RWPE2 (cell line): Measurements from ENCODE around the gene POLR1E.

ENCODE experiments used
- ATAC-seq: fragments of 200-7000 bp; cut with Tn5 transposase; 3 replicates; pipeline ENCODE4 v1.9.1; 2021; ENCODE audit warnings: low read depth
- DNase-seq: peaks from one replicate; pipeline ENCODE4 v3.0.0-alpha.2; 2020; ENCODE audit warnings: low spot score
- H3K27ac ChIP-seq: fragments of 450-650 bp; 2 replicates; pipeline ENCODE4 v1.5.1; 2017; ENCODE audit warnings: mild to moderate bottlenecking; ENCODE audit not compliant: poor library complexity, severe bottlenecking
- H3K27me3 ChIP-seq: fragments of 250-450 bp; sonication (Bioruptor Pico); 2 replicates; pipeline ENCODE4 v1.5.1; 2021; ENCODE audit warnings: mild to moderate bottlenecking, moderate library complexity; ENCODE audit not compliant: insufficient read depth, poor library complexity, severe bottlenecking
- H3K36me3 ChIP-seq: fragments of 250-450 bp; sonication (Bioruptor Pico); 2 replicates; pipeline ENCODE4 v1.5.1; 2020; ENCODE audit warnings: low read depth, mild to moderate bottlenecking, moderate library complexity
- H3K4me1 ChIP-seq: fragments of 250-450 bp; sonication (Bioruptor Pico); 2 replicates; pipeline ENCODE4 v1.5.1; 2021; ENCODE audit warnings: mild to moderate bottlenecking, moderate library complexity; ENCODE audit not compliant: insufficient read depth, poor library complexity, severe bottlenecking
- H3K4me3 ChIP-seq: fragments of 250-450 bp; sonication (Bioruptor Pico); 2 replicates; pipeline ENCODE4 v1.5.1; 2021; ENCODE audit warnings: mild to moderate bottlenecking, moderate library complexity; ENCODE audit not compliant: severe bottlenecking
- H3K9me3 ChIP-seq: fragments of 250-450 bp; sonication (Bioruptor Pico); 2 replicates; pipeline ENCODE4 v1.5.1; 2021; ENCODE audit warnings: mild to moderate bottlenecking, moderate library complexity; ENCODE audit not compliant: severe bottlenecking
- TF ChIP-seq, protein P1 (sequence below): fragments of 450-650 bp; IDR thresholded peaks from one replicate; pipeline ENCODE4 v1.5.1; 2017; ENCODE audit warnings: mild to moderate bottlenecking, moderate library complexity; ENCODE audit not compliant: poor library complexity, severe bottlenecking

POLR1E gene

DNA sequence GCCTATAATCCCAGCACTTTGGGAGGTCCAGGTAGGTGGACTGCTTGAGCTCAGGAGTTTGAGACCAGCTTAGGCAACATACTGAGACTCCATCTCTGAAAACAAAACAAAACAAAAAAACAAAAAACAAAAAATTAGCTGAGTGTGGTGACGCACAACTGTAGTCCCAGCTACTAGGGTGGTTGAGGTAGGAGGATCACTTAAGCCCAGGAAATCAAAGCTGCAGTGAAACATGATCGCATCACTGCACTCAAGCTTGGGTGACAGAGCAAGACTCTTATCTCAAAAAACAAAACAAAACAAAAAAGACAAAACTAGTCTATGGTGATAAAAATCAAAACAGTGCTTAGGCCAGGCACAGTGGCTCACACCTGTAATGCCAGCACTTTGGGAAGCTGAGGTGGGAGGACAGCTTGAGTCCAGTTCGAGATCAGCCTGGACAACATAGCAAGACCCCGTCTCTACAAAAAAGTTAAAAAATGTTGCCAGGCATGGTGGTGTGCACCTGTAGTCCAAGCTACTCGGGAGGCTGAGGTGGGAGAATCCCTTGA is 61.7 kb downstream of the POLR1E start:
- no peak for DNase-seq
- TF ChIP-seq, protein P1, sequence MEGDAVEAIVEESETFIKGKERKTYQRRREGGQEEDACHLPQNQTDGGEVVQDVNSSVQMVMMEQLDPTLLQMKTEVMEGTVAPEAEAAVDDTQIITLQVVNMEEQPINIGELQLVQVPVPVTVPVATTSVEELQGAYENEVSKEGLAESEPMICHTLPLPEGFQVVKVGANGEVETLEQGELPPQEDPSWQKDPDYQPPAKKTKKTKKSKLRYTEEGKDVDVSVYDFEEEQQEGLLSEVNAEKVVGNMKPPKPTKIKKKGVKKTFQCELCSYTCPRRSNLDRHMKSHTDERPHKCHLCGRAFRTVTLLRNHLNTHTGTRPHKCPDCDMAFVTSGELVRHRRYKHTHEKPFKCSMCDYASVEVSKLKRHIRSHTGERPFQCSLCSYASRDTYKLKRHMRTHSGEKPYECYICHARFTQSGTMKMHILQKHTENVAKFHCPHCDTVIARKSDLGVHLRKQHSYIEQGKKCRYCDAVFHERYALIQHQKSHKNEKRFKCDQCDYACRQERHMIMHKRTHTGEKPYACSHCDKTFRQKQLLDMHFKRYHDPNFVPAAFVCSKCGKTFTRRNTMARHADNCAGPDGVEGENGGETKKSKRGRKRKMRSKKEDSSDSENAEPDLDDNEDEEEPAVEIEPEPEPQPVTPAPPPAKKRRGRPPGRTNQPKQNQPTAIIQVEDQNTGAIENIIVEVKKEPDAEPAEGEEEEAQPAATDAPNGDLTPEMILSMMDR = no peak
- no peaks in the 10 kb centered on the region for H3K9me3 ChIP-seq
- no peaks in the 10 kb centered on the region for H3K27me3 ChIP-seq
- ATAC-seq = no peak
- H3K4me3 ChIP-seq = no peak overlapping the region
- H3K36me3 ChIP-seq = no peaks in the 10 kb centered on the region
- no peak overlapping the region for H3K27ac ChIP-seq
- H3K4me1 ChIP-seq = no peaks in the 10 kb centered on the region

DNA sequence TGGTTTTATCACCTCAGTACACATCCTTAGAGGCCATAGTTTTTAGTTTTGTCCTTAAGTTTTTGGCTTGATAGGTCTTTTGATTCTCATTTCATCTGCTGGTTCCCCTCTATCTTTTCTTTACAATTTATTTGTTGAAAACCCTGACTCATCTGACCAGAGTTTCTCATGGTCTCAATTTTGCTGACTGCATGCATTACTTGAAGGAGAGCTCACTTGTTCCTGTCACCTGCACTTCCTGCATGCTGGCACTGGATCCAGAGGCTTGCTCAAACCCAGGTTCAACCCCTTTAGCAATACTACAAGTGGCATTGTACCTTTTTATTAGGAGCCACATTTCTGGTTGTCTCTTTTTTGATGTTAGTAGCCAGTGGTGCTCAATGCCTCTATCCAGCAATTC is 63.8 kb downstream of the POLR1E start:
- Histone ChIP-seq H3K9me3 (no peaks in the 10 kb centered on the region), H3K4me1 (no peaks in the 10 kb centered on the region), H3K4me3 (no peak overlapping the region), H3K27ac (no peak overlapping the region), H3K27me3 (no peaks in the 10 kb centered on the region), H3K36me3 (no peaks in the 10 kb centered on the region)
- ATAC-seq (no peak), DNase-seq (no peak)
- TF ChIP-seq, protein P1 = no peak

DNA sequence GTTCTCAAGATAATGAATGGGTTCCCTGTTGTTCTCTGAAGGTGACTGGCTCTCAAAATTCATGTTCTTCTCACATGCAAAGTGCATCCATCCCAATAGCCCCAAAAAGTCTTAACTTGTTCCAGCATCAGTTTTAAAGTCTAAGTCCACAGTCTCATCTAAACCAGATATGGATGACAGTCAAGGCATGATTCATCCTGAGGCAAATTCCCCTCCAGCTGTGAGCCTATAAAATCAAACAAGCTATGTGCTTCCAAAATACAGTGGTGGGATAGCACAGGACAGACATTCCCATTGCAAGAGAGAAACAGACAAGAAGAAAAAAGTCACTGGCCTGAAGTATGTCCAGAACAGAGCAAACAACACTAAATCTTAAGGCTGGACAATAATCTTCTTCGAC is 65.0 kb downstream of the POLR1E start:
- Histone ChIP-seq H3K27ac (no peak overlapping the region), H3K9me3 (no peaks in the 10 kb centered on the region), H3K27me3 (no peaks in the 10 kb centered on the region), H3K4me1 (no peaks in the 10 kb centered on the region), H3K36me3 (no peaks in the 10 kb centered on the region), H3K4me3 (no peak overlapping the region)
- ATAC-seq (no peak), DNase-seq (no peak)
- TF ChIP-seq, protein P1 = no peak

DNA sequence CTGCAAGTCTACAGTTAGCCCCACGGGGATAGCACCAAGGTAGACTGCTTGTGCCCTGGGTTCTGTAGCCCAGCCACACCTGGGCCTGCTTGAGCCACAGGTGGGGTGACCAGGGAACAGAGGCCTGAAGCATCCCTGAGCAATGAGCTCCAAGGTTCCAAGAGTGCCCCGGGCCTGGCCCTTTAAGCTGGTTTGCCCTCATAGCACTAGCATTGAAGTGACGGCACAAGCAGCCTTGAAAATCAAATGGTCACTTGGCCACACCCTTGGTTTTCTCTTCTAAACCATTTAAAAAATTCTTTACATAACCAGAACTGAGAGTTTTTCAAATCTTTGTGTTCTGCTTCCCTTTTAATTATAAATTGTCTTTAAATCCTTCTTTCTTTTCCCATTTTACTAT is 65.7 kb downstream of the POLR1E start:
- TF ChIP-seq, protein P1 = no peak
- no peak overlapping the region for H3K4me3 ChIP-seq
- no peaks in the 10 kb centered on the region for H3K27me3 ChIP-seq
- DNase-seq = no peak
- H3K9me3 ChIP-seq = no peaks in the 10 kb centered on the region
- H3K27ac ChIP-seq = no peak overlapping the region
- H3K4me1 ChIP-seq = no peaks in the 10 kb centered on the region
- H3K36me3 ChIP-seq = no peaks in the 10 kb centered on the region
- ATAC-seq = no peak

DNA sequence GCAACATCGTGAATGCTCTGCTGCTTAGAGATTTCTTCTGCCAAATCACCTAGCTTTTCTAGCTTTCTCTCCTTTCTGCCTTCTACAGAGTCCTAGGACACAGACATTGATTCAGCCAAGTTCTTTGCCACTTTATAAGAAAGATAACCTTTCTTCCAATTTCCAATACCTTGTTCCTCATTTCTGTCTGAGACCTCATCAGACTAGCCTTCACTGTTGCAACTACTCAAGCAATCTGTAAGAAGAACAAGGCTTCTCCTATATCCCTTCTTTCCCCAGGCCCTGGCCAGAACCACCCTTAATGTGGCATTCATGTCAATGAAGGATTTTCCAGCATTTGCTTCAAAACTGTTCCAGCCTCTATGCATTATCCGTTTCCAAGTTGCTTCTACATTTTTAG is 66.1 kb downstream of the POLR1E start:
- Histone ChIP-seq H3K4me3 (no peak overlapping the region), H3K36me3 (no peaks in the 10 kb centered on the region), H3K27me3 (no peaks in the 10 kb centered on the region), H3K4me1 (no peaks in the 10 kb centered on the region), H3K9me3 (no peaks in the 10 kb centered on the region), H3K27ac (no peak overlapping the region)
- ATAC-seq (no peak), DNase-seq (no peak)
- TF ChIP-seq, protein P1 = no peak
